Hepatocyte (in vitro differentiated cells): ENCODE measurements around the gene DCAF11. TPM values are rescaled to one million over a fixed set of nuclear protein-coding genes. Genes with fewer than 3 reads are reported as not detected.

ENCODE experiments used
- DNase-seq: peaks from one replicate; pipeline ENCODE4 v3.0.0-alpha.2; 2016; ENCODE audit warnings: low spot score
- H2AFZ ChIP-seq: fragments of 200-600 bp; sonication (generic); 2 replicates; pipeline ENCODE4 v1.6.0; 2016; ENCODE audit warnings: antibody characterized with exemption, mild to moderate bottlenecking
- H3K27ac ChIP-seq: fragments of 200-600 bp; sonication (generic); 2 replicates; pipeline ENCODE4 v1.5.1; 2016; ENCODE audit warnings: mild to moderate bottlenecking
- H3K27me3 ChIP-seq: fragments of 200-600 bp; sonication (generic); 2 replicates; pipeline ENCODE4 v1.6.1; 2016
- H3K36me3 ChIP-seq: fragments of 200-600 bp; sonication (generic); replicated peaks from 2 replicates; pipeline ENCODE4 v1.5.1; 2016; ENCODE audit warnings: low read depth; ENCODE audit not compliant: insufficient read depth
- H3K4me1 ChIP-seq: fragments of 200-600 bp; sonication (generic); 2 replicates; pipeline ENCODE4 v1.5.1; 2016; ENCODE audit warnings: mild to moderate bottlenecking, moderate library complexity; ENCODE audit not compliant: insufficient read depth
- H3K4me2 ChIP-seq: fragments of 200-600 bp; sonication (generic); 2 replicates; pipeline ENCODE4 v1.6.0; 2016
- H3K4me3 ChIP-seq: fragments of 200-600 bp; sonication (generic); 2 replicates; pipeline ENCODE4 v1.5.1; 2016; ENCODE audit warnings: mild to moderate bottlenecking
- H3K79me2 ChIP-seq: fragments of 200-600 bp; sonication (generic); 2 replicates; pipeline ENCODE4 v1.6.0; 2017; ENCODE audit warnings: mild to moderate bottlenecking
- H3K9me2 ChIP-seq: fragments of 200-600 bp; sonication (generic); replicated peaks from 2 replicates; pipeline ENCODE4 v1.6.0; 2017; ENCODE audit warnings: mild to moderate bottlenecking; ENCODE audit not compliant: insufficient read depth
- H3K9me3 ChIP-seq: fragments of 200-600 bp; sonication (generic); 2 replicates; pipeline ENCODE4 v1.5.1; 2016; ENCODE audit warnings: low read depth, mild to moderate bottlenecking
- H4K20me1 ChIP-seq: fragments of 200-600 bp; sonication (generic); 2 replicates; pipeline ENCODE4 v1.6.0; 2016; ENCODE audit warnings: mild to moderate bottlenecking; ENCODE audit not compliant: insufficient read depth, poor library complexity, severe bottlenecking
- EZH2 ChIP-seq: fragments of 200-600 bp; sonication (generic); IDR thresholded peaks from 2 replicates; pipeline ENCODE4 v1.6.1; 2016; ENCODE audit warnings: antibody characterized with exemption, mild to moderate bottlenecking, borderline replicate concordance
- EZH2phosphoT487 ChIP-seq: fragments of 200-600 bp; sonication (generic); IDR thresholded peaks from one replicate; pipeline ENCODE4 v1.6.1; 2018; ENCODE audit warnings: antibody characterized with exemption, mild to moderate bottlenecking, low read depth, moderate library complexity; ENCODE audit not compliant: unreplicated experiment, severe bottlenecking
- WGBS: methylation state at CpG from one replicate; pipeline ENCODE4 v1.1.6; 2016; ENCODE audit warnings: low lambda C conversion rate; ENCODE audit errors: missing lambda C conversion rate; 5-methylcytosine and 5-hydroxymethylcytosine counted together
- polyA plus RNA-seq: library from polyadenylated mRNA; unstranded; fragments of >200 nt; fragmentation: Nextera tagmentation; extraction: Ambion mirVana; gene quantifications from 2 replicates; pipeline ENCODE4 v1.2.1, GENCODE V29; 2016
- total RNA-seq: library from RNA; depleted of rRNA; stranded (reverse); fragments of >200 nt; gene quantifications from 2 replicates; pipeline ENCODE4 v1.2.3, GENCODE V29; 2014
- TF ChIP-seq, protein P1 (sequence below): fragments of 200-600 bp; sonication (generic); IDR thresholded peaks from 2 replicates; pipeline ENCODE4 v1.5.1; 2016; ENCODE audit warnings: antibody characterized with exemption, mild to moderate bottlenecking; ENCODE audit not compliant: poor library complexity

DCAF11 gene
- total and polyA plus RNA-seq, 2 experiments from 2014 or later: 55.6 to 78.9 TPM

DNA sequence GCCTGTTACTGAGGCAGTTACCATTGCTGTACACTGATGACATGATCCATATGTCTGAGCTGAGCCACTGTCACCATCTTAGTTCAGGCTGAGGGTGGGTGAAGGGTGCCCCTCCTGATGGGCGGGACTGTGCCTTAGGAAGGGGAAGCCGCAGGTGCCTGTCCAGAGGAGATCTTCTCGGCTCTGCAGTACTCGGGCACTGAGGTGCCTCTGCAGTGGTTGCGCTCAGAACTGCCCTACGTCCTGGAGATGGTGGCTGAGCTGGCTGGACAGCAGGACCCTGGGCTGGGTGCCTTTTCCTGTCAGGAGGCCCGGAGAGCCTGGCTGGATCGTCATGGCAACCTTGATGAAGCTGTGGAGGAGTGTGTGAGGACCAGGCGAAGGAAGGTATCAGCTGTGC lies 36.4 kb downstream of the DCAF11 start:
- peaks cover 29% of the 10 kb centered on the region for H3K79me2 ChIP-seq
- no peak for DNase-seq
- TF ChIP-seq EZH2phosphoT487 (no peak), EZH2 (no peak)
- TF ChIP-seq, protein P1, sequence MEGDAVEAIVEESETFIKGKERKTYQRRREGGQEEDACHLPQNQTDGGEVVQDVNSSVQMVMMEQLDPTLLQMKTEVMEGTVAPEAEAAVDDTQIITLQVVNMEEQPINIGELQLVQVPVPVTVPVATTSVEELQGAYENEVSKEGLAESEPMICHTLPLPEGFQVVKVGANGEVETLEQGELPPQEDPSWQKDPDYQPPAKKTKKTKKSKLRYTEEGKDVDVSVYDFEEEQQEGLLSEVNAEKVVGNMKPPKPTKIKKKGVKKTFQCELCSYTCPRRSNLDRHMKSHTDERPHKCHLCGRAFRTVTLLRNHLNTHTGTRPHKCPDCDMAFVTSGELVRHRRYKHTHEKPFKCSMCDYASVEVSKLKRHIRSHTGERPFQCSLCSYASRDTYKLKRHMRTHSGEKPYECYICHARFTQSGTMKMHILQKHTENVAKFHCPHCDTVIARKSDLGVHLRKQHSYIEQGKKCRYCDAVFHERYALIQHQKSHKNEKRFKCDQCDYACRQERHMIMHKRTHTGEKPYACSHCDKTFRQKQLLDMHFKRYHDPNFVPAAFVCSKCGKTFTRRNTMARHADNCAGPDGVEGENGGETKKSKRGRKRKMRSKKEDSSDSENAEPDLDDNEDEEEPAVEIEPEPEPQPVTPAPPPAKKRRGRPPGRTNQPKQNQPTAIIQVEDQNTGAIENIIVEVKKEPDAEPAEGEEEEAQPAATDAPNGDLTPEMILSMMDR: no peak
- no peaks in the 10 kb centered on the region for H3K9me3 ChIP-seq
- H3K9me2 ChIP-seq: no peaks in the 10 kb centered on the region
- H3K4me3 ChIP-seq: no peak overlapping the region
- H3K4me1 ChIP-seq: peaks cover 8% of the 10 kb centered on the region
- no peak overlapping the region for H3K4me2 ChIP-seq
- WGBS: 97% methylated on average over 8 of the region's 9 CpGs
- H2AFZ ChIP-seq: no peak overlapping the region
- H4K20me1 ChIP-seq: peaks cover 6% of the 10 kb centered on the region
- no peaks in the 10 kb centered on the region for H3K27me3 ChIP-seq
- H3K27ac ChIP-seq: no peak overlapping the region
- H3K36me3 ChIP-seq: no peaks in the 10 kb centered on the region

DNA sequence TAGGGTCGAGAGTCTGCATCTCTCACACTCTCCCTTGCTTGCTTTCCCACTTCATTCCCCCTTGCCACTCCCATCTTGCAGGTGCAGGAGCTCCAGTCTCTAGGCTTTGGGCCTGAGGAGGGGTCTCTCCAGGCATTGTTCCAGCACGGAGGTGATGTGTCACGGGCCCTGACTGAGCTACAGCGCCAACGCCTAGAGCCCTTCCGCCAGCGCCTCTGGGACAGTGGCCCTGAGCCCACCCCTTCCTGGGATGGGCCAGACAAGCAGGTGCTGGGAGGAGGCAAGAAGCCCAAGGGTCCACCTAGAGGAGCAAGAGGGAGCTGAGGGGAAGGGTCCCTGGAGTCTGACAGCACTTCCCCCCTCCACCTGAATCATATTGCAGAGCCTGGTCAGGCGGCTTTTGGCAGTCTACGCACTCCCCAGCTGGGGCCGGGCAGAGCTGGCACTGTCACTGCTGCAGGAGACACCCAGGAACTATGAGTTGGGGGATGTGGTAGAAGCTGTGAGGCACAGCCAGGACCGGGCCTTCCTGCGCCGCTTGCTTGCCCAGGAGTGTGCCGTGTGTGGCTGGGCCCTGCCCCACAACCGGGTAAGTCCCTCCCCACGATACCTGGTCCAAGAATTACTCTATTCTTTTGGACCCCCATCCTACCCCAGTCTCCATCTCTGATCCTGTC lies 37.0 kb downstream of the DCAF11 start:
- Histone ChIP-seq H3K36me3 (no peaks in the 10 kb centered on the region), H3K4me1 (peaks cover 6% of the 10 kb centered on the region), H3K79me2 (peaks cover 29% of the 10 kb centered on the region), H4K20me1 (peaks cover 6% of the 10 kb centered on the region), H3K9me2 (no peaks in the 10 kb centered on the region), H3K4me2 (no peak overlapping the region), H3K4me3 (no peak overlapping the region), H3K27me3 (no peaks in the 10 kb centered on the region), H2AFZ (no peak overlapping the region), H3K27ac (no peak overlapping the region), H3K9me3 (no peaks in the 10 kb centered on the region)
- WGBS: 98% methylated on average over 15 of the region's 16 CpGs
- DNase-seq: no peak
- TF ChIP-seq EZH2 (no peak), EZH2phosphoT487 (no peak)
- TF ChIP-seq, protein P1: no peak

DNA sequence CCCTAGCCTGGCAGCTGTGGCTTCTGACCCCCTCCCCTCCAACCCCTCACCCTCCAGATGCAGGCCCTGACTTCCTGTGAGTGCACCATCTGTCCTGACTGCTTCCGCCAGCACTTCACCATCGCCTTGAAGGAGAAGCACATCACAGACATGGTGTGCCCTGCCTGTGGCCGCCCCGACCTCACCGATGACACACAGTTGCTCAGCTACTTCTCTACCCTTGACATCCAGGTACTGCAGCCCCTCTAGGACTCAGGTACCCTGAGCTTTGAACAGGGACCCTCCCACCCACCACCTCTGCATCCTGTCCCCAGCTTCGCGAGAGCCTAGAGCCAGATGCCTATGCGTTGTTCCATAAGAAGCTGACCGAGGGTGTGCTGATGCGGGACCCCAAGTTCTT lies 40.5 kb downstream of the DCAF11 start:
- H3K27me3 ChIP-seq: no peaks in the 10 kb centered on the region
- H3K79me2 ChIP-seq: peaks cover under 1% of the 10 kb centered on the region
- H3K4me1 ChIP-seq: no peaks in the 10 kb centered on the region
- TF ChIP-seq EZH2 (no peak), EZH2phosphoT487 (no peak)
- TF ChIP-seq, protein P1: no peak
- 97% methylated on average over 10 of the region's 10 CpGs for WGBS
- DNase-seq: no peak
- H3K9me2 ChIP-seq: no peaks in the 10 kb centered on the region
- no peaks in the 10 kb centered on the region for H4K20me1 ChIP-seq
- no peak overlapping the region for H2AFZ ChIP-seq
- H3K27ac ChIP-seq: no peak overlapping the region
- no peaks in the 10 kb centered on the region for H3K9me3 ChIP-seq
- no peak overlapping the region for H3K4me2 ChIP-seq
- H3K36me3 ChIP-seq: no peaks in the 10 kb centered on the region
- H3K4me3 ChIP-seq: no peak overlapping the region

DNA sequence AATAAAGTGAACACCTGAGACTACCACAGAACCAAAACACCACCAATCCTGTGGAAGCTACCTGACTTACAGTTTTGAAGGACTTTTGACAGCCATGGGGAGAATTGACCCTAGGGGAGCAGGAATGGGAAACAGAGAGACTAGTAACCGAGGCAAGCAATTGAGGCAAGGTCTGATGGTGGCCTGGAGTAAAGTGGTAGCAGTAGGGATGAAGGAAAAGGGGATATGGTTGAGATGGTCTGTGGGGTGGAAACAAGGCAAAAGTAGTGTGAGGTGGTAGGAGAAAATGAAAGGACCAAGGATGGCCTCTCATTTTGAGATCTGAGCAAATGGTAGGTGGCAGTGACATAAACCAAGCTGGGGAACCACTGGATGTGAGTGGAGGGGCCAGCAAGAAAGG lies 42.3 kb downstream of the DCAF11 start:
- 96% methylated on average over 1 of the region's 1 CpG for WGBS
- no peak overlapping the region for H3K4me2 ChIP-seq
- peaks cover 7% of the 10 kb centered on the region for H3K79me2 ChIP-seq
- H3K4me3 ChIP-seq: no peak overlapping the region
- no peaks in the 10 kb centered on the region for H4K20me1 ChIP-seq
- no peaks in the 10 kb centered on the region for H3K9me2 ChIP-seq
- no peak overlapping the region for H2AFZ ChIP-seq
- H3K4me1 ChIP-seq: peaks cover 11% of the 10 kb centered on the region
- H3K27ac ChIP-seq: no peak overlapping the region
- no peaks in the 10 kb centered on the region for H3K36me3 ChIP-seq
- no peak for DNase-seq
- TF ChIP-seq, protein P1: no peak
- TF ChIP-seq EZH2 (no peak), EZH2phosphoT487 (no peak)
- H3K9me3 ChIP-seq: no peaks in the 10 kb centered on the region
- no peaks in the 10 kb centered on the region for H3K27me3 ChIP-seq
